ENCODE data around the gene LGR4. TPM values are rescaled to one million over a fixed set of nuclear protein-coding genes. Genes with fewer than 3 reads are reported as not detected.

Gene LGR4
- polyA plus RNA-seq, 4 donors: 5.9 to 77.6 (median 15.3) TPM

DNA sequence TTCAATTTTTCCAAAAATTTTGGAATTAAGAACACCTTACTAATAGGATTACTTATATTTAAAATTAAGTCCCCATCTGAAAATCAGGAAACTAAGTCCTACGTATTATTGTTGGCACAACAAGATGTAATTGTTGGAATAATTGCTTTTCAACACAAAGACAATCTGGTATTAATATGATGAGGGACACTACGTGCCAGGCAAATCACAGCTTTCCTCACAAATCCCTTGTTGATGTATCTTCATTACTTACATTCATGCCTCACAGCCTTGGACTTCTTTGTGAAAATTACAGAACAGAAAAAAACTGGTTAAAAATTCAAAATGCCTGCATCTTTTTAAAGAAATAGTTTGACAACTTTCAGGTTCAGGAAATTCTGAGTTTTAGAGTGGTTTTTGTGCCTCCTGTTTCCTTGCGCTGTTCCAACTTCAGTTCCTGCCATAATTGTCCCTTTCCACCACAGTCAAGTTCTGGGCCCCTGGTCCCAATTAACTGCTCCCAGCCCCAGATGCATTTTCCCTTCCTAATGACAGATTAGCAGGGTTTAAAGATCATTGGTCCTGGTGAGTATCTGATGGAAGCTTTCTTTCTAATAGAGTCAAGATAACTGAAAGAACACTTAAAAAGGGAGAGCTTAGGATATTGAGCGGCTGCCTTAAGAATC, 86.3 kb downstream of the LGR4 start:
- FAIRE-seq: no peak
- 88 to 92% (median 91%) methylated on average over 4 of the region's 4 CpGs for WGBS, 3 donors

GRCh38 chr11:27385245-27385644, 87.3 kb downstream of the LGR4 start:
- no peak for DNase-seq
- Histone ChIP-seq H3K36me3 (ENCODE audit: control insufficient read depth in 3 of 3, insufficient read depth in 2 of 3, low read depth in 1 of 3, low read length in 3 of 3) (peaks cover 0 to 10% (median 0%) of the 10 kb centered on the region in 3 donors), H3K4me3 (ENCODE audit: low read depth in 1 of 3, low read length in 3 of 3) (no peak overlapping the region), H3K9me3 (ENCODE audit: control insufficient read depth in 2 of 2, insufficient read depth in 1 of 2, low read depth in 1 of 2, low read length in 1 of 2) (no peaks in the 10 kb centered on the region), H3K27ac (ENCODE audit: low read depth in 1 of 3, low read length in 2 of 3) (no peak overlapping the region), H3K4me1 (ENCODE audit: control insufficient read depth in 3 of 3, insufficient read depth in 2 of 3, low read depth in 1 of 3, low read length in 2 of 3) (peaks cover 0 to 20% (median 0%) of the 10 kb centered on the region in 3 donors), H3K27me3 (ENCODE audit: control insufficient read depth in 3 of 3, insufficient read depth in 3 of 3, low read length in 3 of 3) (no peaks in the 10 kb centered on the region)
- WGBS, 3 donors: 76 to 83% (median 77%) methylated on average over 5 of the region's 5 CpGs
- FAIRE-seq: no peak

More for the DNA sequence above, 86.3 kb downstream of the LGR4 start:
- DNase-seq: no peak
- H3K27ac ChIP-seq (ENCODE audit: low read depth in 1 of 3, low read length in 2 of 3): no peak overlapping the region
- peaks cover 0 to 24% (median 0%) of the 10 kb centered on the region in 3 donors for H3K4me1 ChIP-seq (ENCODE audit: control insufficient read depth in 3 of 3, insufficient read depth in 2 of 3, low read depth in 1 of 3, low read length in 2 of 3)
- H3K9me3 ChIP-seq (ENCODE audit: control insufficient read depth in 2 of 2, insufficient read depth in 1 of 2, low read depth in 1 of 2, low read length in 1 of 2): no peaks in the 10 kb centered on the region
- no peaks in the 10 kb centered on the region for H3K27me3 ChIP-seq (ENCODE audit: control insufficient read depth in 3 of 3, insufficient read depth in 3 of 3, low read length in 3 of 3)
- H3K36me3 ChIP-seq (ENCODE audit: control insufficient read depth in 3 of 3, insufficient read depth in 2 of 3, low read depth in 1 of 3, low read length in 3 of 3): peaks cover 0 to 7% (median 0%) of the 10 kb centered on the region in 3 donors
- no peak overlapping the region for H3K4me3 ChIP-seq (ENCODE audit: low read depth in 1 of 3, low read length in 3 of 3)

DNA sequence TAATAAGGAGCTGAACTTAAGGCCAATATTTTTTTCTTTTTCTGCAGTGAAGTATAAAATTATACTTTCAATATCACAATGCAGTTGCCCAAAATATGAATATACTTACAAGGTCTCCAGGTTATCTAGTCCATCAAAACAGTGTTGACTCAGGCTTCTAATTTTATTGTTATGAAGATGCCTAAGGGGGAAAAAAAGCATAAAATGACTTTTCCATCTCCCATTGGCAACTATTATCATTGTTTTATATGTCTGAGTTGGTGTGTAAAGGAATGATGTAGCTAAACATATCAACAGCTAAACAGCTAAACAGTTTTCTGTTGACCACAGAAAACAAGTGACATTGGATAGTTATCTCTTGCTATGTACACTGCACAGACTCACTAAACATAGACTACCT, 88.4 kb downstream of the LGR4 start:
- H3K36me3 ChIP-seq (ENCODE audit: control insufficient read depth in 3 of 3, insufficient read depth in 2 of 3, low read depth in 1 of 3, low read length in 3 of 3): peaks cover 0 to 10% (median 0%) of the 10 kb centered on the region in 3 donors
- peaks cover 0 to 17% (median 0%) of the 10 kb centered on the region in 3 donors for H3K4me1 ChIP-seq (ENCODE audit: control insufficient read depth in 3 of 3, insufficient read depth in 2 of 3, low read depth in 1 of 3, low read length in 2 of 3)
- no peak for FAIRE-seq
- H3K27me3 ChIP-seq (ENCODE audit: control insufficient read depth in 3 of 3, insufficient read depth in 3 of 3, low read length in 3 of 3): no peaks in the 10 kb centered on the region
- H3K9me3 ChIP-seq (ENCODE audit: control insufficient read depth in 2 of 2, insufficient read depth in 1 of 2, low read depth in 1 of 2, low read length in 1 of 2): no peaks in the 10 kb centered on the region
- no peak overlapping the region for H3K27ac ChIP-seq (ENCODE audit: low read depth in 1 of 3, low read length in 2 of 3)
- no peak overlapping the region for H3K4me3 ChIP-seq (ENCODE audit: low read depth in 1 of 3, low read length in 3 of 3)
- DNase-seq: no peak

DNA sequence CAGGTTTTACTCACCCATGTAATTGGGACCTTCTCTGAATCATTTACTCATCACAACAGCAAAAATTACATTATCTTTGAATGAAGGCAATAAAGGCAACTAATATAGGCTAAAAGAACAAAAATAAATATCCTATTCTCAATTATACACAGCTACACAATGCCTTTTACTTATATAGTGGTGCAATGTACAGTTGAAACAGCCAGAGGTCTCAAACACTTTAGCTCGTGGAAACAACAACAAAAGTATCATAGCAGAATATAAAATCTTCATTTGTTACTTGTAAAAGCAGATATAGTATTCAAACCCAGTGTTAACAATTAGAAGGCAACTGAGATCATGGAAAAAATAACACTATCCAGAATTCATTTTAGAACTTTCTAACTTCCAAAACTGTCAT, 88.9 kb downstream of the LGR4 start:
- Histone ChIP-seq H3K27ac (ENCODE audit: low read depth in 1 of 3, low read length in 2 of 3) (no peak overlapping the region), H3K4me3 (ENCODE audit: low read depth in 1 of 3, low read length in 3 of 3) (no peak overlapping the region), H3K9me3 (ENCODE audit: control insufficient read depth in 2 of 2, insufficient read depth in 1 of 2, low read depth in 1 of 2, low read length in 1 of 2) (no peaks in the 10 kb centered on the region), H3K4me1 (ENCODE audit: control insufficient read depth in 3 of 3, insufficient read depth in 2 of 3, low read depth in 1 of 3, low read length in 2 of 3) (peaks cover 0 to 17% (median 0%) of the 10 kb centered on the region in 3 donors), H3K27me3 (ENCODE audit: control insufficient read depth in 3 of 3, insufficient read depth in 3 of 3, low read length in 3 of 3) (no peaks in the 10 kb centered on the region), H3K36me3 (ENCODE audit: control insufficient read depth in 3 of 3, insufficient read depth in 2 of 3, low read depth in 1 of 3, low read length in 3 of 3) (peaks cover 0 to 10% (median 0%) of the 10 kb centered on the region in 3 donors)
- 56 to 75% (median 74%) methylated on average over 1 of the region's 1 CpG for WGBS, 3 donors
- DNase-seq: no peak
- no peak for FAIRE-seq

DNA sequence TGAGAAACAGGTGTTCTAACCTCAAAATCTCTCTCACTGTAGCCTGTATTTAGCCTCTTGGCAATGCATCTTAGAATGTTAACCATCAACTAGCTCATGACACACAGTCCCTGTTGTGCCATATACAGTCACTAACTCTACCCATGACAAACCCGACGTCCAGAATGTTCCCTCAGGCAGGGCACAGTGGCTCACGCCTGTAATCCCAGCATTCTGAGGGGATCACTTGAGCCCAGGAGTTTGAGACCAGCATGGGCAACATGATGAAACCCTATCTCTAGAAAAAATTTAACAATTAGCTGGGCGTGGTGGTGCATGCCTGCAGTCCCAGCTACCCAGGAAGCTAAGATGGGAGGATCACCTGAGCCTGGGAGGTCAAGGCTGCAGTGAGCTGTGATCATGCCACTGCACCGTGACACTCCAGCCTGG, 91.3 kb downstream of the LGR4 start:
- Histone ChIP-seq H3K4me1 (ENCODE audit: control insufficient read depth in 3 of 3, insufficient read depth in 2 of 3, low read depth in 1 of 3, low read length in 2 of 3) (no peaks in the 10 kb centered on the region), H3K4me3 (ENCODE audit: low read depth in 1 of 3, low read length in 3 of 3) (no peak overlapping the region), H3K36me3 (ENCODE audit: control insufficient read depth in 3 of 3, insufficient read depth in 2 of 3, low read depth in 1 of 3, low read length in 3 of 3) (peaks cover 0 to 10% (median 3%) of the 10 kb centered on the region in 3 donors), H3K9me3 (ENCODE audit: control insufficient read depth in 2 of 2, insufficient read depth in 1 of 2, low read depth in 1 of 2, low read length in 1 of 2) (no peaks in the 10 kb centered on the region), H3K27ac (ENCODE audit: low read depth in 1 of 3, low read length in 2 of 3) (no peak overlapping the region), H3K27me3 (ENCODE audit: control insufficient read depth in 3 of 3, insufficient read depth in 3 of 3, low read length in 3 of 3) (no peaks in the 10 kb centered on the region)
- 39 to 71% (median 51%) methylated on average over 5 of the region's 5 CpGs for WGBS, 3 donors
- FAIRE-seq (no peak), DNase-seq (no peak)

DNA sequence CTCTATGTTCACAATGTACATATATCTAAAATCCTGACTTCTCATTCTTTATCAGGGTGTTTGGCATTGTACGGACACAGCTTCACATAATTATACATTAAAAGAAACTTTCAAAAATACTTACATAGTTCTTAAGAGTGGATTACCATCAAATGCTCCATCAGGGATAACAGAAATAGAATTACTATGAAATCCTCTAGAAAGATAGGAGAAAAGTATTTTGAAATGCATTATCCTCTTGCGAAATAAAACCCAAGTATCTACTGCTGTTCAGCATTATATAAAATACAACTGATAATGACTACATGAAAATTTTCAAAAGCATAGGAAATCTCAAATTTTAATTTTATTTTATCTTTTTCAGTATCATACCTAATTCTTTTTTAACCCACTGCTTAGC, 91.8 kb downstream of the LGR4 start:
- no peak for FAIRE-seq
- no peaks in the 10 kb centered on the region for H3K4me1 ChIP-seq (ENCODE audit: control insufficient read depth in 3 of 3, insufficient read depth in 2 of 3, low read depth in 1 of 3, low read length in 2 of 3)
- no peak overlapping the region for H3K27ac ChIP-seq (ENCODE audit: low read depth in 1 of 3, low read length in 2 of 3)
- WGBS, 3 donors: 96 to 99% (median 97%) methylated on average over 2 of the region's 2 CpGs
- DNase-seq: no peak
- no peaks in the 10 kb centered on the region for H3K9me3 ChIP-seq (ENCODE audit: control insufficient read depth in 2 of 2, insufficient read depth in 1 of 2, low read depth in 1 of 2, low read length in 1 of 2)
- H3K4me3 ChIP-seq (ENCODE audit: low read depth in 1 of 3, low read length in 3 of 3): no peak overlapping the region
- H3K36me3 ChIP-seq (ENCODE audit: control insufficient read depth in 3 of 3, insufficient read depth in 2 of 3, low read depth in 1 of 3, low read length in 3 of 3): peaks cover 0 to 10% (median 3%) of the 10 kb centered on the region in 3 donors
- no peaks in the 10 kb centered on the region for H3K27me3 ChIP-seq (ENCODE audit: control insufficient read depth in 3 of 3, insufficient read depth in 3 of 3, low read length in 3 of 3)

- no peaks in the 10 kb centered on the region for H3K9me3 ChIP-seq (ENCODE audit: control insufficient read depth in 2 of 2, insufficient read depth in 1 of 2, low read depth in 1 of 2, low read length in 1 of 2)
- no peaks in the 10 kb centered on the region for H3K4me1 ChIP-seq (ENCODE audit: control insufficient read depth in 3 of 3, insufficient read depth in 2 of 3, low read depth in 1 of 3, low read length in 2 of 3)
- H3K27ac ChIP-seq (ENCODE audit: low read depth in 1 of 3, low read length in 2 of 3): no peak overlapping the region
- H3K27me3 ChIP-seq (ENCODE audit: control insufficient read depth in 3 of 3, insufficient read depth in 3 of 3, low read length in 3 of 3): no peaks in the 10 kb centered on the region
- FAIRE-seq (no peak), DNase-seq (no peak)
- peaks cover 0 to 7% (median 3%) of the 10 kb centered on the region in 3 donors for H3K36me3 ChIP-seq (ENCODE audit: control insufficient read depth in 3 of 3, insufficient read depth in 2 of 3, low read depth in 1 of 3, low read length in 3 of 3)
- WGBS, 3 donors: 70 to 81% (median 79%) methylated on average over 3 of the region's 3 CpGs
- H3K4me3 ChIP-seq (ENCODE audit: low read depth in 1 of 3, low read length in 3 of 3): no peak overlapping the region
Measured at GRCh38 chr11:27379449-27379848, 93.1 kb downstream of the LGR4 start.

- FAIRE-seq: no peak
- WGBS, 3 donors: 25 to 63% (median 56%) methylated on average over 2 of the region's 2 CpGs
- H3K27ac ChIP-seq (ENCODE audit: low read depth in 1 of 3, low read length in 2 of 3): no peak overlapping the region
- H3K27me3 ChIP-seq (ENCODE audit: control insufficient read depth in 3 of 3, insufficient read depth in 3 of 3, low read length in 3 of 3): no peaks in the 10 kb centered on the region
- H3K36me3 ChIP-seq (ENCODE audit: control insufficient read depth in 3 of 3, insufficient read depth in 2 of 3, low read depth in 1 of 3, low read length in 3 of 3): peaks cover 3 to 12% (median 4%) of the 10 kb centered on the region in 3 donors
- H3K9me3 ChIP-seq (ENCODE audit: control insufficient read depth in 2 of 2, insufficient read depth in 1 of 2, low read depth in 1 of 2, low read length in 1 of 2): no peaks in the 10 kb centered on the region
- H3K4me1 ChIP-seq (ENCODE audit: control insufficient read depth in 3 of 3, insufficient read depth in 2 of 3, low read depth in 1 of 3, low read length in 2 of 3): peaks cover 0 to 15% (median 0%) of the 10 kb centered on the region in 3 donors
- no peak for DNase-seq
- no peak overlapping the region for H3K4me3 ChIP-seq (ENCODE audit: low read depth in 1 of 3, low read length in 3 of 3)
Measured at GRCh38 chr11:27375370-27375769, 97.2 kb downstream of the LGR4 start.
